Fibroblast of lung (primary cell): ENCODE data around the gene RCOR3.
"Not testable (repeated sequence)": the region's sequence is repeated elsewhere in the genome, so short reads cannot be mapped to it uniquely, and the experiment has no call there.

ENCODE experiments used
- CTCF ChIP-seq, 2 donors: IDR thresholded peaks in 1 of 2; conservative IDR thresholded peaks in 1 of 2; 1 replicate in 1 of 2; 2 replicates in 1 of 2; pipeline ENCODE4 v1.5.1; 2011 to 2012; ENCODE audit warnings: low read length in 2 of 2, control low read depth in 1 of 2, inconsistent platforms in 1 of 2, low read depth in 1 of 2, mild to moderate bottlenecking in 1 of 2
- EZH2 ChIP-seq: IDR thresholded peaks from 2 replicates; pipeline ENCODE4 v1.5.1; 2012; ENCODE audit warnings: low read length, control low read depth, mild to moderate bottlenecking; ENCODE audit errors: missing control alignments

- not testable (repeated sequence) for TF ChIP-seq CTCF (conservative IDR thresholded peaks at IDR 0.05 in 1 of 2, IDR thresholded peaks at IDR 0.05 in 1 of 2; ENCODE audit: low read depth in 1 of 2, low read length in 2 of 2); EZH2
Measured at GRCh38 chr1:211228573-211229364, 30.4 kb upstream of the RCOR3 start.
